PFSK-1 (cell line): ENCODE data around the gene CAPSL.

ENCODE experiments used
- POLR2AphosphoS5 ChIP-seq: IDR thresholded peaks from 2 replicates; pipeline ENCODE4 v1.6.1; 2012; ENCODE audit warnings: low read depth, mild to moderate bottlenecking, control low read depth, low read length, moderate library complexity
- SIN3A ChIP-seq: IDR thresholded peaks from 2 replicates; pipeline ENCODE4 v1.6.1; 2012; ENCODE audit warnings: mild to moderate bottlenecking, low read length, moderate library complexity, borderline replicate concordance; ENCODE audit not compliant: insufficient read depth
- TAF1 ChIP-seq: IDR thresholded peaks from 2 replicates; pipeline ENCODE4 v1.6.1; 2012; ENCODE audit warnings: low read length, control low read depth, borderline replicate concordance; ENCODE audit not compliant: insufficient read depth
- TF ChIP-seq, protein P1 (sequence below), 2 experiments: IDR thresholded peaks; 2 replicates each; pipeline versions ENCODE4 v1.6.1 to v1.8.0; 2011 to 2012; ENCODE audit warnings: low read depth in 2 of 2, low read length in 2 of 2, control low read depth in 1 of 2, inconsistent platforms in 1 of 2, mild to moderate bottlenecking in 1 of 2, moderate library complexity in 1 of 2; ENCODE audit not compliant: insufficient read depth in 1 of 2

DNA sequence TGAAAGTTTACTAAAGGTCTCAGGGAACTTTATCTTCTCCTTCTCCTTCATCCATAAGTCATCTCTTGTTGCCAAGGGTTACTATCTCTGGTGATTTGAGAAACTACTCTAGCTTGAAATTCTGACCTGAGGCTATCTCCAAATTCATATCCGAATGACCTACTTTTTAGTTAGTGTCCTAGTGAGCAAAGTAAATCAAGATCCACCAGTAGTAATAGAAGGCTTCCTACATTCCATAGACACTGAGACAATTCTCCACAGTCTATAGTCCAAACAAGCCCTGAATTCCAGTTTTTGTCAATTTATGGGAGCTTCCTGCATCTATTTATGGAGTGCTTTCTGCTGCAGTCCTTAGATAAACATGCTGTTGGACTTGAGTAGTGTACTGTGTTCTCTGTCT is 76.7 kb downstream of the CAPSL start:
- TF ChIP-seq, protein P1, sequence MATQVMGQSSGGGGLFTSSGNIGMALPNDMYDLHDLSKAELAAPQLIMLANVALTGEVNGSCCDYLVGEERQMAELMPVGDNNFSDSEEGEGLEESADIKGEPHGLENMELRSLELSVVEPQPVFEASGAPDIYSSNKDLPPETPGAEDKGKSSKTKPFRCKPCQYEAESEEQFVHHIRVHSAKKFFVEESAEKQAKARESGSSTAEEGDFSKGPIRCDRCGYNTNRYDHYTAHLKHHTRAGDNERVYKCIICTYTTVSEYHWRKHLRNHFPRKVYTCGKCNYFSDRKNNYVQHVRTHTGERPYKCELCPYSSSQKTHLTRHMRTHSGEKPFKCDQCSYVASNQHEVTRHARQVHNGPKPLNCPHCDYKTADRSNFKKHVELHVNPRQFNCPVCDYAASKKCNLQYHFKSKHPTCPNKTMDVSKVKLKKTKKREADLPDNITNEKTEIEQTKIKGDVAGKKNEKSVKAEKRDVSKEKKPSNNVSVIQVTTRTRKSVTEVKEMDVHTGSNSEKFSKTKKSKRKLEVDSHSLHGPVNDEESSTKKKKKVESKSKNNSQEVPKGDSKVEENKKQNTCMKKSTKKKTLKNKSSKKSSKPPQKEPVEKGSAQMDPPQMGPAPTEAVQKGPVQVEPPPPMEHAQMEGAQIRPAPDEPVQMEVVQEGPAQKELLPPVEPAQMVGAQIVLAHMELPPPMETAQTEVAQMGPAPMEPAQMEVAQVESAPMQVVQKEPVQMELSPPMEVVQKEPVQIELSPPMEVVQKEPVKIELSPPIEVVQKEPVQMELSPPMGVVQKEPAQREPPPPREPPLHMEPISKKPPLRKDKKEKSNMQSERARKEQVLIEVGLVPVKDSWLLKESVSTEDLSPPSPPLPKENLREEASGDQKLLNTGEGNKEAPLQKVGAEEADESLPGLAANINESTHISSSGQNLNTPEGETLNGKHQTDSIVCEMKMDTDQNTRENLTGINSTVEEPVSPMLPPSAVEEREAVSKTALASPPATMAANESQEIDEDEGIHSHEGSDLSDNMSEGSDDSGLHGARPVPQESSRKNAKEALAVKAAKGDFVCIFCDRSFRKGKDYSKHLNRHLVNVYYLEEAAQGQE (IDR thresholded peaks at IDR 0.05; ENCODE audit: insufficient read depth in 1 of 2, low read depth in 2 of 2, low read length in 2 of 2) = no peak
- TF ChIP-seq TAF1 (no peak), SIN3A (no peak), POLR2AphosphoS5 (no peak)
